Endothelial cell of umbilical vein (primary cell): Measurements from ENCODE around the gene CELF5. TPM values are rescaled to one million over a fixed set of nuclear protein-coding genes. Genes with fewer than 3 reads are reported as not detected.
A peak's percentile ranks its signal among the peaks of the same experiment; 100 is the strongest.

Source experiments
- Bru-seq: library from RNA; stranded (reverse); fragments of 400-500 nt; gene quantifications from one replicate; lab custom pipeline; 2021; lab: Mats Ljungman, UMichigan
- BruChase-seq, 2 experiments: library from RNA; stranded (reverse); fragments of 400-500 nt; gene quantifications; one replicate each; lab custom pipeline; 2021; lab: Mats Ljungman, UMichigan
- BruUV-seq: library from RNA; stranded (reverse); fragments of 400-500 nt; replicated peaks from 2 replicates; lab custom pipeline; 2021; lab: Mats Ljungman, UMichigan
- CTCF ChIA-PET: fragments of 300-600, 350-600 bp; sonication (Branson Sonifier 250); formaldehyde crosslinking; loops from one replicate; lab custom pipeline; 2021; ENCODE audit warnings: antibody characterized with exemption, inconsistent platforms; lab: Charles Lee
- POLR2A ChIA-PET: fragments of 300-600, 350-600 bp; sonication (Branson Sonifier 250); formaldehyde crosslinking; loops from one replicate; lab custom pipeline; 2021; ENCODE audit warnings: antibody characterized with exemption, inconsistent platforms; lab: Charles Lee
- DNase-seq: peaks from one replicate; pipeline ENCODE4 v3.0.0-alpha.2; 2011; ENCODE audit warnings: low read depth, low spot score
- FAIRE-seq: peaks from 2 replicates; lab custom pipeline; 2011; peaks lifted over from hg19 to GRCh38; lab: Jason Lieb, UNC
- H2AFZ ChIP-seq: 2 replicates; pipeline ENCODE4 v1.6.0; 2012; ENCODE audit warnings: low read depth, low read length, control low read depth, inconsistent platforms
- H3K27ac ChIP-seq: 2 replicates; pipeline ENCODE4 v1.5.1; 2011; ENCODE audit warnings: low read depth, mild to moderate bottlenecking, control low read depth, low read length, moderate library complexity; ENCODE audit not compliant: insufficient read depth
- H3K27me3 ChIP-seq, 2 experiments: 2 replicates each; pipeline versions ENCODE4 v1.6.0 to v1.6.1; 2011; ENCODE audit warnings: low read length in 2 of 2, mixed read lengths in 1 of 2; ENCODE audit not compliant: control insufficient read depth in 2 of 2, insufficient read depth in 2 of 2
- H3K36me3 ChIP-seq, 2 experiments: 2 replicates in 1 of 2; 3 replicates in 1 of 2; pipeline ENCODE4 v1.5.1; 2011; ENCODE audit warnings: low read length in 2 of 2, mild to moderate bottlenecking in 1 of 2, moderate library complexity in 1 of 2; ENCODE audit not compliant: control insufficient read depth in 2 of 2, insufficient read depth in 2 of 2; ENCODE audit errors: extremely low read depth in 1 of 2
- H3K4me1 ChIP-seq: 3 replicates; pipeline ENCODE4 v1.5.1; 2011; ENCODE audit warnings: mild to moderate bottlenecking, low read length; ENCODE audit not compliant: control insufficient read depth, insufficient read depth; ENCODE audit errors: extremely low read depth
- H3K4me2 ChIP-seq: 2 replicates; pipeline ENCODE4 v1.6.1; 2011; ENCODE audit warnings: low read length, control low read depth, mixed read lengths; ENCODE audit not compliant: insufficient read depth
- H3K4me3 ChIP-seq, 3 experiments: fragments of 200-600 bp in 1 of 3; sonication (generic), shearing (Covaris generic) in 1 of 3; replicated peaks in 1 of 3; 2 replicates each; pipeline ENCODE4 v1.5.1; 2011 to 2016; ENCODE audit warnings: control low read depth in 3 of 3, low read length in 3 of 3, mild to moderate bottlenecking in 2 of 3, inconsistent platforms in 1 of 3, low read depth in 1 of 3, moderate library complexity in 1 of 3; ENCODE audit not compliant: insufficient read depth in 1 of 3
- H3K79me2 ChIP-seq: 2 replicates; pipeline ENCODE4 v1.6.0; 2012; ENCODE audit warnings: low read length, inconsistent platforms; ENCODE audit not compliant: control insufficient read depth, insufficient read depth
- H3K9ac ChIP-seq: replicated peaks from 2 replicates; pipeline ENCODE3; 2011; ENCODE audit warnings: low read length, control low read depth; ENCODE audit not compliant: insufficient read depth; ENCODE audit errors: extremely low read depth
- H3K9me1 ChIP-seq: replicated peaks from 3 replicates; pipeline ENCODE4 v1.6.0; 2011; ENCODE audit warnings: mild to moderate bottlenecking, low read length; ENCODE audit not compliant: control insufficient read depth, insufficient read depth; ENCODE audit errors: extremely low read depth
- H3K9me3 ChIP-seq: replicated peaks from 2 replicates; pipeline ENCODE4 v1.5.1; 2012; ENCODE audit warnings: low read length, inconsistent platforms; ENCODE audit not compliant: control insufficient read depth, insufficient read depth
- H4K20me1 ChIP-seq: replicated peaks from 2 replicates; pipeline ENCODE3; 2011; ENCODE audit warnings: mild to moderate bottlenecking, low read length; ENCODE audit not compliant: control insufficient read depth, insufficient read depth; ENCODE audit errors: extremely low read depth
- EZH2 ChIP-seq: IDR thresholded peaks from 2 replicates; pipeline ENCODE4 v1.6.1; 2012; ENCODE audit warnings: borderline replicate concordance, low read depth, mild to moderate bottlenecking, moderate library complexity, low read length, inconsistent platforms; ENCODE audit not compliant: severe bottlenecking
- POLR2AphosphoS5 ChIP-seq: IDR thresholded peaks from 2 replicates; pipeline ENCODE4 v1.6.1; 2012; ENCODE audit warnings: low read depth, mild to moderate bottlenecking, control low read depth, low read length, moderate library complexity; ENCODE audit not compliant: insufficient read depth
- dilution Hi-C: fragments of 300-500 bp; cut with MboI; formaldehyde crosslinking; loops from one replicate; pipeline ENCODE4 v1.15.0; 2019; ENCODE audit warnings: low sequenced_read_pairs; ENCODE audit not compliant: extremely low pct_ligation_motif_present
- intact Hi-C: fragments of 100-400 bp; cut with micrococcal nuclease; formaldehyde crosslinking; loops from one replicate; pipeline ENCODE4 v1.10.0; 2022
- long read RNA-seq: library from polyadenylated mRNA; stranded (forward); transcript quantifications from one replicate; pipeline ENCODE4 v2.0.0, GENCODE V29; 2021
- polyA minus RNA-seq, 3 experiments: library from RNA; depleted of rRNA, polyadenylated mRNA; stranded (reverse); fragments of >200 nt; gene quantifications; 1 replicate in 1 of 3; 2 replicates in 2 of 3; pipeline ENCODE4 v1.2.3, GENCODE V29; 2011
- polyA plus RNA-seq, 4 experiments: library from polyadenylated mRNA; depleted of rRNA in 3 of 4; stranded (reverse) in 3 of 4; unstranded in 1 of 4; fragments of >200 nt; gene quantifications; 2 replicates each; pipeline versions ENCODE4 v1.2.1 to v1.2.3, GENCODE V29; 2011 to 2012; ENCODE audit warnings: missing spikeins in 1 of 4
- total RNA-seq: library from RNA; stranded (reverse); gene quantifications from 2 replicates; pipeline ENCODE4 v1.2.3, GENCODE V29; 2021
- TF ChIP-seq, protein P1 (sequence below), 2 donors: IDR thresholded peaks; 1 replicate in 1 of 2; 2 replicates in 1 of 2; pipeline ENCODE4 v1.5.1; 2011; ENCODE audit warnings: low read length in 2 of 2, mild to moderate bottlenecking in 2 of 2, moderate library complexity in 2 of 2, control low read depth in 1 of 2, inconsistent platforms in 1 of 2, low read depth in 1 of 2; ENCODE audit not compliant: insufficient read depth in 1 of 2; ENCODE audit errors: extremely low read depth in 1 of 2

Gene CELF5
- total RNA-seq: not detected in 2 replicates
- polyA plus RNA-seq: not detected in 2 replicates
- polyA plus RNA-seq (2011; cell fraction: cytosol; rRNA removed): not detected in 2 replicates
- 0.06 TPM in 1 of 2 replicates, not detected in the other for polyA plus RNA-seq (2011; cell fraction: nucleus; rRNA removed)
- not detected in 2 replicates for polyA plus RNA-seq (2012)
- not detected in 2 replicates for polyA minus RNA-seq
- polyA minus RNA-seq (2011; cell fraction: cytosol; rRNA and poly(A)+ RNA removed): not detected
- polyA minus RNA-seq (2011; cell fraction: nucleus; rRNA and poly(A)+ RNA removed): not detected in 2 replicates
- Bru-seq, nascent RNA: not detected
- BruChase-seq, experiment 1, labeled RNA remaining after a 6-hour chase: percentile 15 among the genes with signal in this experiment
- BruChase-seq, experiment 2, labeled RNA remaining after a 2-hour chase: percentile 1 among the genes with signal in this experiment
- long read RNA-seq: 0 reads

DNA sequence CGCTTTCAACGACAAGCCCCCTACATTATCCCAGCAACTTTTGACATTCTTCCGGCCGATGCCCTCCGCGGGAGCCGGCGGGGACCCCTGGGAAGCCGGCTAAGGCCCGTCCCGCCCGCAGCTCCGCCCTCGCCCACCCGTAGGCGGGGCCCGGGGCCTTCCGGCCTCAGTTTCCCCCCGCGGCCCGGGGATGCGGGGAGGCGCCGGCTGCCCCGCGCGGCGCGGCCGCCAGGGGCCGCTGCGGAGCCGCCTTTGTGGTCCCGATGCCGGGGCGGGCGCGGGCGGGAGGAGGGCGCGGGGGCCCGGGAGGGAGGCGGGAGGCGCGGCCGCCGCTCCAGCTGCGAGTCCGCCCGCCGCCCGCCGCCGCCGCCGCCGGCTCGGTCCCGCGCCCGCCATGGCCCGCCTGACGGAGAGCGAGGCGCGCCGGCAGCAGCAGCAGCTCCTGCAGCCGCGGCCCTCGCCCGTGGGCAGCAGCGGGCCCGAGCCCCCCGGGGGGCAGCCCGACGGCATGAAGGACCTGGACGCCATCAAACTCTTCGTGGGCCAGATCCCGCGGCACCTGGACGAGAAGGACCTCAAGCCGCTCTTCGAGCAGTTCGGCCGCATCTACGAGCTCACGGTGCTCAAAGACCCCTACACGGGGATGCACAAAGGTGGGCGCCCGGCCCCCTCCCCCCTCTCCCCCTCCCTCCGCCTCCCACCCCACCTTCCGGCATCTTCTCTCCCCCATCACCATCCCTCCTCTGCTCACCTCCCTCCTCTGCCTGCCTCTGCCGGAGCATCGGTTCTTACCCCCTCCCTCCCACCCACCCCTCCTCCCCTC, at the start of gene CELF5:
TSS of gene CELF5 (plus strand) at position 316 of the 823 bp plus-strand sequence. CDS start at position 395, 79 bp downstream.
- no peak for DNase-seq
- H4K20me1 ChIP-seq: no peaks in the 10 kb centered on the region
- no peaks in the 10 kb centered on the region for H3K9me3 ChIP-seq
- H3K79me2 ChIP-seq: no peaks in the 10 kb centered on the region
- ChIA-PET CTCF (interaction anchor here (0.6 to 1.3 kb wide), 8 partner anchors 9 to 274 kb away, joined by 3 to 10 read pairs (median 4); no protein-coding TSS in a partner anchor), POLR2A (no interaction called here)
- FAIRE-seq: no peak
- H3K4me2 ChIP-seq: no peak within 1 kb of the TSS
- no peak within 1 kb of the TSS for H3K27ac ChIP-seq
- no peaks in the 10 kb centered on the region for H3K4me1 ChIP-seq
- peaks cover 19 to 21% of the 10 kb centered on the region in 2 experiments for H3K27me3 ChIP-seq
- no peaks in the 10 kb centered on the region for H3K36me3 ChIP-seq
- dilution Hi-C loops (no loop called here), intact Hi-C loops (no loop called here)
- TF ChIP-seq POLR2AphosphoS5 (no peak), EZH2 (peak; percentile 79)
- TF ChIP-seq, protein P1, sequence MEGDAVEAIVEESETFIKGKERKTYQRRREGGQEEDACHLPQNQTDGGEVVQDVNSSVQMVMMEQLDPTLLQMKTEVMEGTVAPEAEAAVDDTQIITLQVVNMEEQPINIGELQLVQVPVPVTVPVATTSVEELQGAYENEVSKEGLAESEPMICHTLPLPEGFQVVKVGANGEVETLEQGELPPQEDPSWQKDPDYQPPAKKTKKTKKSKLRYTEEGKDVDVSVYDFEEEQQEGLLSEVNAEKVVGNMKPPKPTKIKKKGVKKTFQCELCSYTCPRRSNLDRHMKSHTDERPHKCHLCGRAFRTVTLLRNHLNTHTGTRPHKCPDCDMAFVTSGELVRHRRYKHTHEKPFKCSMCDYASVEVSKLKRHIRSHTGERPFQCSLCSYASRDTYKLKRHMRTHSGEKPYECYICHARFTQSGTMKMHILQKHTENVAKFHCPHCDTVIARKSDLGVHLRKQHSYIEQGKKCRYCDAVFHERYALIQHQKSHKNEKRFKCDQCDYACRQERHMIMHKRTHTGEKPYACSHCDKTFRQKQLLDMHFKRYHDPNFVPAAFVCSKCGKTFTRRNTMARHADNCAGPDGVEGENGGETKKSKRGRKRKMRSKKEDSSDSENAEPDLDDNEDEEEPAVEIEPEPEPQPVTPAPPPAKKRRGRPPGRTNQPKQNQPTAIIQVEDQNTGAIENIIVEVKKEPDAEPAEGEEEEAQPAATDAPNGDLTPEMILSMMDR (IDR thresholded peaks at IDR 0.05; ENCODE audit: extremely low read depth in 1 of 2, insufficient read depth in 1 of 2, low read depth in 1 of 2, low read length in 2 of 2): peak; percentile 27 to 50
- no peak within 1 kb of the TSS for H2AFZ ChIP-seq
- no TSS peak for BruUV-seq
- H3K9me1 ChIP-seq: no peaks in the 10 kb centered on the region
- no peak within 1 kb of the TSS for H3K4me3 ChIP-seq
- no peak within 1 kb of the TSS for H3K9ac ChIP-seq
